GM23248 (cell line): Measurements from ENCODE around the gene R3HDML.

Experiments used
- EZH2 ChIP-seq: fragments of 200-600 bp; sonication (generic); IDR thresholded peaks from 2 replicates; pipeline ENCODE4 v1.6.1; 2018; ENCODE audit warnings: antibody characterized with exemption, mild to moderate bottlenecking; ENCODE audit not compliant: insufficient read depth, poor library complexity, severe bottlenecking
- EZH2phosphoT487 ChIP-seq: fragments of 200-600 bp; sonication (generic); IDR thresholded peaks from 2 replicates; pipeline ENCODE4 v1.6.1; 2018; ENCODE audit warnings: antibody characterized with exemption, moderate library complexity, mild to moderate bottlenecking, low read depth; ENCODE audit not compliant: insufficient read depth

DNA sequence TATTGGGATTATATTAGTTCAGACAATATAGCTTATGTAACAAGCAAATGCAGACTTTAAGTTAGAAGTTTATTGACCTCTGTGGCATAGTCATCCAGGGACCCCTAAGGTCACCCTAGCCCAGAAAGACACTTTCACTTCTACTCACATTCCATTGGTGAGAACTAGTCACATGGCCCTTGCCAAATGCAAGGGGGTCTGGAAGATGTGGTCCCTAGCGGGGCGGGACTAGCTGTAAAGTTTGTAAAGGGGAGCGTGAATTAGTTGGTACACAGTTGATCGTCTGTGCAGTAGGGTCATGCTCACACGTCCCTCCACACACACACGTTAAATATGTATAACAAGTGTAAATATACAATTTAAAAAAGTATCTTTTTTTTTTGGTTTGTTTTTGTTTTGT is 27.9 kb downstream of the R3HDML start:
- TF ChIP-seq EZH2, result no peak
- TF ChIP-seq EZH2phosphoT487, result no peak
